ENCODE results near the gene SLC35G3. TPM values are rescaled to one million over a fixed set of nuclear protein-coding genes. Genes with fewer than 3 reads are reported as not detected.
"Not testable (repeated sequence)": the region's sequence is repeated elsewhere in the genome, so short reads cannot be mapped to it uniquely, and the experiment has no call there.

The SLC35G3 gene
- not detected in 2 replicates for total RNA-seq (2014; rRNA removed; shearing (Covaris generic); ENCODE audit: low replicate concordance)

DNA sequence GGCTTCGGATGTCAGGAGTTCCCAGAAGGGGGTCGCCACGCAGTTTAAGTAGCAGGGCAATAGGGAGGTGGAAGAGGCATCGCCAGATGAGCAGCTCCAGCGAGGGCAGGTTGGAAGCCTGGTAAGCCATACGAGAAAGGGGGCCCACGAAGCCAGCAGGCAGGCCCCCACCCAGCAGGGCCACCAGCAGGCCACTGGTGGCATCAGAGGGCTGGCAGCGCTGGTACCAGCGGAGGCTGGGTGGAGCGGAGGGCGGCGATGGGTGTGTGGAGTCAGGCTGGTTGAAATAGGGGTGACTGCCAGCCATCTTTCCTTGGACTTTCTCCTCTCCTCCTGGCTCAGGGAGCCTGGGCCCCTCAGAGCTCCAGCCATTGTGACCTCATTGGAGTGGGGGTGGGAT lies at the start of gene SLC35G3:
Gene SLC35G3 (minus strand): TSS at position 393 of the 400 bp plus-strand sequence. CDS start 86 bp downstream, at position 307.
- H3K27me3 ChIP-seq, DNase-seq, H3K9me3 ChIP-seq, H3K4me3 ChIP-seq, H3K36me3 ChIP-seq: not testable (repeated sequence)

DNA sequence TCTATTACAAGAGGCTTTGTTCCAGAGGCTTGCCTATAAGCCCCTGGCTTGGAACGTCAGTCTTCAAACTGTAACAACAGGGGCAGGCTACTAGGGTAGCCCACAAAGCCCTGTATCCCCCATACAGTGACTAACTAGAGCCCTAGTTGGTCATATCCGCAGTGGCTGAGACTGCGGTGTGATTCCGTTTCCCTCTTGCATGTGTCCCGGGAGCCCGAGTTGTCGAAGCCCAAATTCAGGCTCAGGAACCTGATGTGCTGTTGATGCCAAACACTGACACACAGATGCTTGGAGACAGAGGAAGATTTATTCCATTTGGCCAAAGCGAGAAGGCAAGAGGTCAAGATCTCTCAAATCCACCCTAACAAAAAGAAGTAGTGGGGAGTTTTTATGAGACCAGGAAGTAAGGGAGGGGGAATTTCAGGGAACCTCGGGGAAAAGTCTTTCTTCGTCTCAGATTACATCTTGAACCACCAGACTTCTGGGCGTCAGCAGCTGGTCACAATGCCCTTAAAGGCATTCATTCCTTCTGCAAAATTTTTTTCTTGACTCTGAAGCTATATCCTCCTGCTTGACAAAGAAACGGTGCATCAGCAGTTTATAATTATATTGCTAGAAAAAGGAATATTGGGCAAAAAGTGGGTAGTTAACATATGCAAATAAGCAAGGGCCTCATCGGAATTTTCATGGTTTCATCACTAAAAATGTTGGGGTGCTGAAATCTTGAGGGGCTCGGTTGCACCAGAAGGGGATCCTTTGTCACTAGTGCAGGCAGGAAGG lies 49.6 kb upstream of the SLC35G3 start:
- H3K4me3 ChIP-seq: peak overlapping the region; percentile 81
- no peaks in the 10 kb centered on the region for H3K9me3 ChIP-seq
- peak; percentile 71 for DNase-seq

GRCh38 chr17:35242805-35243560 lies 48.8 kb upstream of the SLC35G3 start, which contains the start of gene SLFN5:
Gene SLFN5, plus strand, starts transcription at chr17:35243072. Its CDS starts 15,619 bp downstream, at chr17:35258691.
- DNase-seq: peak; percentile 91
- peak within 1 kb of the TSS; percentile 81 for H3K4me3 ChIP-seq
- no peaks in the 10 kb centered on the region for H3K27me3 ChIP-seq

More for the DNA sequence above, 49.6 kb upstream of the SLC35G3 start:
- Histone ChIP-seq H3K36me3 (peaks cover 13% of the 10 kb centered on the region), H3K27me3 (no peaks in the 10 kb centered on the region)

DNA sequence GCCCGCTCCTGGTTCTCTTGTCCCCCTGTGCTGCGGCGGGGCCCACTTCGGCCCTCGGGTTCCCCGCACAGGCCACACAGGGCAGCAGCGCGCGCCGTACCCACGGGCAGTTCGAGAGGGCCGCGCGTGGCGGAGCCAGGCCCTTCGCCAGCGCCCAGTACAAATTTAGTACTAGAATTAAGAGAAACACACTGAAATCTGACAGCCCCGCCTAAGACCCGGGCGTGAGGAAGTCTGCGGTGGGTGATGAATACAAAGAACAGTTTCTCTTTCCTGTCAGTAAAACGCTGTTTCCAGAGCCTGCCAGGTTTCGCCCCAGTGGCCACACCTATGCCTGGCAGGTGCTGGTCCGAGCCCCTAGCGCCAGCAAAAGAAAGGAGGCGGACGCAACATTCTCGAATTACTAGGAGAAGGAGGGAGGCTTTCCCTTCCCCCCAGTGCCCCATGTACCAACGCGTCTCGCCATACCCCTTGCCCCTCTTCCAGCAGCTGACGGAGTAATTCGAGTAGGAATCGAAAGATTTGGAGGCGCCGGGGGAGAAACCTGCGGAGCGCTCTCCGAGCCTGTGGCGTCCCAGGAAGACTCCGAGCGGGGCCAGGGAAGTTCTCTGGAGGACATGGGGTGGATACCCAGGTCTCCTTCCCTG lies 48.1 kb upstream of the SLC35G3 start:
- Histone ChIP-seq H3K36me3 (peaks cover 7% of the 10 kb centered on the region), H3K4me3 (peak overlapping the region; percentile 81), H3K27me3 (no peaks in the 10 kb centered on the region), H3K9me3 (no peaks in the 10 kb centered on the region)
- DNase-seq: peak; percentile 62

More at GRCh38 chr17:35242805-35243560, 48.8 kb upstream of the SLC35G3 start, which contains the start of gene SLFN5:
- no peaks in the 10 kb centered on the region for H3K9me3 ChIP-seq
- peaks cover 13% of the 10 kb centered on the region for H3K36me3 ChIP-seq

GRCh38 chr17:35241520-35241919 lies 47.3 kb upstream of the SLC35G3 start:
- Histone ChIP-seq H3K36me3 (peaks cover 3% of the 10 kb centered on the region; the same call in 1 of the 2 replicates), H3K9me3 (no peaks in the 10 kb centered on the region), H3K27me3 (no peaks in the 10 kb centered on the region), H3K4me3 (no peak overlapping the region; the same call in 1 of the 2 replicates)
- DNase-seq: no peak

GRCh38 chr17:35240861-35241260 lies 46.7 kb upstream of the SLC35G3 start:
- Histone ChIP-seq H3K27me3 (no peaks in the 10 kb centered on the region), H3K36me3 (peaks cover 1% of the 10 kb centered on the region; the same call in 1 of the 2 replicates), H3K9me3 (no peaks in the 10 kb centered on the region), H3K4me3 (no peak overlapping the region)
- no peak for DNase-seq

- no peaks in the 10 kb centered on the region for H3K36me3 ChIP-seq
- H3K4me3 ChIP-seq: no peak overlapping the region
- H3K27me3 ChIP-seq: no peaks in the 10 kb centered on the region
- H3K9me3 ChIP-seq: no peaks in the 10 kb centered on the region
- no peak for DNase-seq
These were observed 45.6 kb upstream of the SLC35G3 start for GRCh38 chr17:35239823-35240222.

GRCh38 chr17:35238821-35239220 lies 44.6 kb upstream of the SLC35G3 start:
- no peak overlapping the region for H3K4me3 ChIP-seq
- no peaks in the 10 kb centered on the region for H3K36me3 ChIP-seq
- DNase-seq: no peak
- no peaks in the 10 kb centered on the region for H3K9me3 ChIP-seq
- H3K27me3 ChIP-seq: no peaks in the 10 kb centered on the region

- no peaks in the 10 kb centered on the region for H3K27me3 ChIP-seq
- H3K4me3 ChIP-seq: no peak overlapping the region
- no peaks in the 10 kb centered on the region for H3K36me3 ChIP-seq
- H3K9me3 ChIP-seq: no peaks in the 10 kb centered on the region
- DNase-seq: no peak
These were observed 42.6 kb upstream of the SLC35G3 start for GRCh38 chr17:35236821-35237220.

DNA sequence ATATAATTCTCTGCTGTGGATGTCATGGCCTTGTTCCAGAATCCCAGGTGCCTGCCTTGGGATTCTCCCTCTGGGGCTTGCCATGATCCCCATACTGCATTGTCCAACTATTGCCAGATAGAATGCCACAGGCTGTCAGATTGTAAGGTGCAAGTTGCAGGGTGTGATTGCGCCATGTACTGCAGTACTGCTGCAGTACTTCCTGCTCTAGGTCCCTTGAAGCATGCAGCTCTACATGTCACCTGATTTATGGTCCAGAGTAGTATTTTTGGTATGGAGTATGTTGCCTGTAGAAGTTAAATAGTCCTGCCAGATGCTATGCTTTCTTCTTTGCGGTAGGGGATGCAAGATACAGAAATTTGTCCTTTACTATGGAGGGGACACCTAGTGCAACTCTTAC lies 41.7 kb upstream of the SLC35G3 start:
- Histone ChIP-seq H3K9me3 (no peaks in the 10 kb centered on the region), H3K36me3 (no peaks in the 10 kb centered on the region), H3K4me3 (no peak overlapping the region), H3K27me3 (no peaks in the 10 kb centered on the region)
- no peak for DNase-seq

DNA sequence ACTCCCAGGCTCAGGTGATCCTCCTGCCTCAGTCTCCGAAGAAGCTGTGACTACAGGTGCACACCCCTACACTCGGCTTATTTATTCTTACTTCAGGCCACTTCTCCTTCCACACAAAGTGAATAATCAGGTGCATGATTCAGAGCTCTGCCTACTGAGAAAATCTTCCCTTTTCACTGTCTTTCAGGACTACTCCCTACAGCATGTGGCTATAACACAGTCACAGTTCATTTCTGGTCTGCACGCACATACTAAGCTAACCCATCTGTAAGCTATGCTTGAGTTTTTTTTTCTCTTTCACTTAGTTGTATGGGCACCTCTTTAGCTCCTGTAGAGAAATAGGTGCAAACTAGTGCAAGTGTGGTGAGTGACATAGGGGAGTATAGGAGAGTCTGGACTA lies 41.1 kb upstream of the SLC35G3 start:
- no peaks in the 10 kb centered on the region for H3K27me3 ChIP-seq
- H3K4me3 ChIP-seq: no peak overlapping the region
- no peak for DNase-seq
- H3K9me3 ChIP-seq: no peaks in the 10 kb centered on the region
- H3K36me3 ChIP-seq: no peaks in the 10 kb centered on the region

GRCh38 chr17:35234315-35234714 lies 40.1 kb upstream of the SLC35G3 start:
- DNase-seq, H3K4me3 ChIP-seq, H3K36me3 ChIP-seq, H3K27me3 ChIP-seq, H3K9me3 ChIP-seq: not testable (repeated sequence)

GRCh38 chr17:35229638-35230037 lies 35.4 kb upstream of the SLC35G3 start:
- DNase-seq: no peak
- H3K9me3 ChIP-seq: no peaks in the 10 kb centered on the region
- H3K36me3 ChIP-seq: no peaks in the 10 kb centered on the region
- H3K27me3 ChIP-seq: no peaks in the 10 kb centered on the region
- no peak overlapping the region for H3K4me3 ChIP-seq

DNA sequence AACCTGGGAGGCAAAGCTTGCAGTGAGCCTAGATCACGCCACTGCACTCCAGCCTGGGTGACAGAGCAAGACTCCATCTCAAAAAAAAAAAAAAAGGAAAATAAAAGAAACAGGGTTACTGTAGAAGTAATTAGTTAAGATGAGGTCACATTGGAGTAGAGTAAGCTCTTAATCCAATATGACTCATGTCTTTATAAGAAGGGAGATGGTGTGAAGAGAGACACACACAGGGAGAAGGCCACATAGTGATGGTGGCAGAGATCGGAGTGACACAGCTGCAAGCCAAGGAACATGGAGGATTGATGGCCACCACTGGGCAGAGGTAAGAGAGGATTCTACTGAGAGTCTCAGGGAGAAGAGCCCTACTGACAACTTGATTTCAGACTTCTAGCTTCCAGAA lies 33.4 kb upstream of the SLC35G3 start:
- DNase-seq: no peak
- Histone ChIP-seq H3K9me3 (no peaks in the 10 kb centered on the region), H3K27me3 (no peaks in the 10 kb centered on the region), H3K36me3 (no peaks in the 10 kb centered on the region), H3K4me3 (no peak overlapping the region)

DNA sequence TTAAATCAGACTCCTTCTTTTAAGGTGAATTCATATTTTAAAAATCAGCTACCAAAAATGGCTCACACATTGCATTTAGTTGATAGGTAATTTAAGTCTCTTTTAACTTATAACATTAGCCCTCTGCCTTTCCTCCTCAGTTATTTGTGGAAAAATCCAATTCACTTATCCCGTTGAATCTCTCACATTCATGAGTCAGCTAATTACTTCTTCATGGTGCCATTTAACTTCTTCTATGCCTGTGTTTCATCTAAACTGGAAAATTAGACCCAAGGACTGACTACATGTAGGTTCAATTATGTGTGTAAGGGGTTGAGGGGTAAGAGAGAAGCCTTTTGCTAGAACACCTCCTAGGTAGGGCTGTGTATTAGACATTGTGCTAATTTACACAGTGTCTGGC lies 30.2 kb upstream of the SLC35G3 start:
- Histone ChIP-seq H3K36me3 (no peaks in the 10 kb centered on the region), H3K4me3 (no peak overlapping the region), H3K27me3 (no peaks in the 10 kb centered on the region), H3K9me3 (no peaks in the 10 kb centered on the region)
- no peak for DNase-seq

DNA sequence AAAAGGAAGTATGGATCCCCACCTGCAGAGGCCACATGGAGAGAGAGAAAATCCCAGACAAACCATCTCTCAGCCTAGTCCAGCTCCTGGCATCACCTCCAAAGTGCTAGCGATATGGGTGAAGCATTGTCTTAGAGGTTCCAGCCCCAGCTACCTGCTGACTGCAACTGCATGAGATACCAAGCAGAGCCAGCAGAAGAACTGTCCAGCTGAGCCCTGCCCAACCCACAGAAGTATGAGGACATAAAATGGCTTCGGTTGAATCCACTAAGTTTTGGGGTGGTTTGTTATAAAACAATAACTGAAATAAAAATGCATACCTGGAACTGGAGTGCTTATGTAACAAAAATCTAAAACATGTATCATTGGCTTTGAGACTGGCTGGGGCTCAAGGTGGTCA lies 28.3 kb upstream of the SLC35G3 start:
- H3K36me3 ChIP-seq: no peaks in the 10 kb centered on the region
- H3K9me3 ChIP-seq: no peaks in the 10 kb centered on the region
- no peaks in the 10 kb centered on the region for H3K27me3 ChIP-seq
- no peak overlapping the region for H3K4me3 ChIP-seq
- DNase-seq: no peak

GRCh38 chr17:35218915-35219314 lies 24.7 kb upstream of the SLC35G3 start:
- Histone ChIP-seq H3K36me3 (no peaks in the 10 kb centered on the region), H3K27me3 (peaks cover 4% of the 10 kb centered on the region; the same call in 1 of the 2 replicates), H3K4me3 (no peak overlapping the region), H3K9me3 (no peaks in the 10 kb centered on the region)
- DNase-seq: no peak
